GM12878 (cell line): ENCODE data around the gene ZNF22. TPM values are rescaled to one million over a fixed set of nuclear protein-coding genes. Genes with fewer than 3 reads are reported as not detected.

Experiments
- ATAC-seq: fragments of 200-7000 bp; cut with Tn5 transposase; 3 replicates; pipeline ENCODE4 v1.9.1; 2020; ENCODE audit warnings: mild to moderate bottlenecking, moderate library complexity
- BruUV-seq: library from RNA; stranded (reverse); fragments of 400-500 nt; replicated peaks from 2 replicates; lab custom pipeline; 2021; lab: Mats Ljungman, UMichigan
- CTCF ChIA-PET: fragments of 300-600 bp; sonication (Branson Sonifier 250); formaldehyde crosslinking; extraction: SDS; loops from one replicate; lab custom pipeline; 2021; ENCODE audit warnings: inconsistent platforms; lab: Yijun Ruan, JAX
- POLR2A ChIA-PET: fragments of 350-600 bp; formaldehyde crosslinking; extraction: SDS; loops from one replicate; lab custom pipeline; 2021; ENCODE audit warnings: inconsistent platforms; lab: Charles Lee
- RAD21 ChIA-PET: fragments of 300-600 bp; sonication (Branson Sonifier 250); formaldehyde crosslinking; loops from one replicate; lab custom pipeline; 2023; ENCODE audit warnings: antibody characterized with exemption; ENCODE audit not compliant: unreplicated experiment; lab: Charles Lee
- SMC1A ChIA-PET: fragments of 300-600 bp; sonication (Branson Sonifier 250); formaldehyde crosslinking; loops from one replicate; lab custom pipeline; 2023; ENCODE audit not compliant: unreplicated experiment, uncharacterized antibody; lab: Charles Lee
- DNase-seq: peaks from one replicate; pipeline ENCODE4 v3.0.0-alpha.2; 2011; ENCODE audit warnings: low read depth, low spot score
- FAIRE-seq: peaks from 3 replicates; lab custom pipeline; 2011; peaks lifted over from hg19 to GRCh38; lab: Jason Lieb, UNC
- H2AFZ ChIP-seq: 2 replicates; pipeline ENCODE4 v1.6.0; 2011; ENCODE audit warnings: low read depth, low read length, control low read depth; ENCODE audit not compliant: control insufficient read depth
- H3K27ac ChIP-seq: 2 replicates; pipeline ENCODE4 v1.5.1; 2011; ENCODE audit warnings: control low read depth; ENCODE audit not compliant: control insufficient read depth, insufficient read depth
- H3K27me3 ChIP-seq, 2 experiments: replicated peaks in 1 of 2; 2 replicates each; pipeline versions ENCODE4 v1.6.0 to v1.6.1; 2011; ENCODE audit warnings: low read length in 1 of 2; ENCODE audit not compliant: control insufficient read depth in 2 of 2, insufficient read depth in 2 of 2
- H3K36me3 ChIP-seq, 2 experiments: 2 replicates each; pipeline ENCODE4 v1.5.1; 2011; ENCODE audit warnings: low read length in 1 of 2; ENCODE audit not compliant: control insufficient read depth in 2 of 2, insufficient read depth in 2 of 2
- H3K4me1 ChIP-seq: 2 replicates; pipeline ENCODE4 v1.6.1; 2011; ENCODE audit warnings: mild to moderate bottlenecking, low read length, moderate library complexity, mixed read lengths; ENCODE audit not compliant: control insufficient read depth, insufficient read depth
- H3K4me2 ChIP-seq: 2 replicates; pipeline ENCODE4 v1.6.0; 2011; ENCODE audit warnings: control low read depth; ENCODE audit not compliant: control insufficient read depth, insufficient read depth
- H3K4me3 ChIP-seq: fragments of 200-600 bp; sonication (generic); 2 replicates; pipeline ENCODE4 v1.5.1; 2016
- H3K79me2 ChIP-seq: 2 replicates; pipeline ENCODE4 v1.6.0; 2011; ENCODE audit warnings: low read length; ENCODE audit not compliant: control insufficient read depth, insufficient read depth
- H3K9ac ChIP-seq: 2 replicates; pipeline ENCODE4 v1.8.0; 2011; ENCODE audit warnings: low read length, control low read depth, mixed read lengths; ENCODE audit not compliant: control insufficient read depth, insufficient read depth
- H3K9me3 ChIP-seq: replicated peaks from 3 replicates; pipeline ENCODE4 v1.5.1; 2011; ENCODE audit warnings: mild to moderate bottlenecking, low read length; ENCODE audit not compliant: control insufficient read depth, insufficient read depth
- H4K20me1 ChIP-seq: 2 replicates; pipeline ENCODE4 v1.6.0; 2011; ENCODE audit not compliant: control insufficient read depth, insufficient read depth
- E4F1 ChIP-seq: fragments of 450-650 bp; IDR thresholded peaks from 2 replicates; pipeline ENCODE4 v1.6.1; 2018; ENCODE audit warnings: borderline replicate concordance, mild to moderate bottlenecking; ENCODE audit not compliant: partially characterized antibody
- FOXK2 ChIP-seq: fragments of 450-650 bp; IDR thresholded peaks from 2 replicates; pipeline ENCODE4 v1.6.1; 2017; ENCODE audit warnings: mild to moderate bottlenecking, moderate library complexity
- HSF1 ChIP-seq: fragments of 150-350 bp; IDR thresholded peaks from 2 replicates; pipeline ENCODE4 v1.6.1; 2014; ENCODE audit warnings: mild to moderate bottlenecking, low read depth, low read length
- MAX ChIP-seq: IDR thresholded peaks from 2 replicates; pipeline ENCODE4 v1.6.1; 2012; ENCODE audit warnings: low read depth, low read length, improper control_type of control experiment
- MTA3 ChIP-seq: IDR thresholded peaks from 2 replicates; pipeline ENCODE4 v1.6.1; 2012; ENCODE audit warnings: low read length, inconsistent platforms, borderline replicate concordance
- NRF1 ChIP-seq: conservative IDR thresholded peaks from 2 replicates; pipeline ENCODE4 v1.6.1; 2011; ENCODE audit warnings: mild to moderate bottlenecking, low read depth, low read length, improper control_type of control experiment
- RELB ChIP-seq: fragments of 450-650 bp; IDR thresholded peaks from 2 replicates; pipeline ENCODE4 v1.6.1; 2017; ENCODE audit warnings: low read depth, mild to moderate bottlenecking, moderate library complexity
- SIN3A ChIP-seq: IDR thresholded peaks from 2 replicates; pipeline ENCODE4 v1.6.1; 2012; ENCODE audit warnings: low read depth, low read length, improper control_type of control experiment
- SIX5 ChIP-seq: IDR thresholded peaks from 2 replicates; pipeline ENCODE4 v1.6.1; 2011; ENCODE audit warnings: mild to moderate bottlenecking, low read depth, low read length, moderate library complexity; ENCODE audit not compliant: severe bottlenecking
- SMC3 ChIP-seq: IDR thresholded peaks from 2 replicates; pipeline ENCODE4 v1.6.1; 2011; ENCODE audit warnings: low read length, improper control_type of control experiment, borderline replicate concordance
- STAT3 ChIP-seq: IDR thresholded peaks from 2 replicates; pipeline ENCODE4 v1.6.1; 2011; ENCODE audit warnings: low read depth, low read length, improper control_type of control experiment
- TBL1XR1 ChIP-seq: IDR thresholded peaks from 2 replicates; pipeline ENCODE4 v1.6.1; 2012; ENCODE audit warnings: low read depth, low read length, improper control_type of control experiment
- WGBS: methylation state at CpG from one replicate; pipeline ENCODE4 v1.1.6; 2016; ENCODE audit warnings: low lambda C conversion rate; ENCODE audit not compliant: insufficient replicate concordance, insufficient coverage; ENCODE audit errors: missing lambda C conversion rate; 5-methylcytosine and 5-hydroxymethylcytosine counted together
- in situ Hi-C: fragments of 300-500 bp; cut with MboI; formaldehyde crosslinking; loops from 9 replicates; pipeline ENCODE4 v1.14.3; 2018; ENCODE audit warnings: mixed read lengths
- intact Hi-C: fragments of 100-400 bp; cut with micrococcal nuclease; formaldehyde crosslinking; loops from one replicate; pipeline ENCODE4 v1.14.2; 2022; ENCODE audit not compliant: unreplicated experiment
- polyA plus RNA-seq, 11 experiments: library from polyadenylated mRNA; depleted of rRNA in 4 of 11; unstranded in 6 of 11; stranded (reverse) in 5 of 11; fragments of >200 nt; fragmentation: Nextera tagmentation in 4 of 11; fragmentation: Illumina TruSeq in 1 of 11; extraction: Ambion mirVana in 4 of 11; extraction: Trizol in 1 of 11; gene quantifications; 1 replicate in 1 of 11; 2 replicates in 10 of 11; pipeline versions ENCODE4 v1.2.1 to v1.2.3, GENCODE V29; 2011 to 2016; ENCODE audit warnings: inconsistent platforms in 2 of 11, missing spikeins in 2 of 11, low read depth in 1 of 11
- total RNA-seq, 4 experiments: library from RNA; depleted of rRNA in 3 of 4; stranded (reverse); fragments of >200 nt in 3 of 4; fragmentation: Illumina TruSeq in 1 of 4; extraction: Trizol in 1 of 4; gene quantifications; 2 replicates each; pipeline versions ENCODE4 v1.2.1 to v1.2.3, GENCODE V29; 2013 to 2021

ZNF22 gene
- total and polyA plus RNA-seq, 10 of the 15 experiments (the other 5 are each of a cell fraction or from before 2014, with no cell fraction given) = 31.1 to 74.4 (median 43.8) TPM

GRCh38 chr10:44971935-44972757 is 28.6 kb upstream of the ZNF22 start:
- H3K4me3 ChIP-seq = no peak overlapping the region
- H3K79me2 ChIP-seq = peaks cover 9% of the 10 kb centered on the region
- SMC1A ChIA-PET = interaction anchor here (1.8 to 2.5 kb wide), 4 partner anchors 8 to 40 kb away, joined by 6 to 36 read pairs (median 24); no protein-coding TSS in a partner anchor
- peaks cover 56% of the 10 kb centered on the region for H3K4me1 ChIP-seq
- no peaks in the 10 kb centered on the region for H3K9me3 ChIP-seq
- H3K4me2 ChIP-seq = no peak overlapping the region
- DNase-seq (no peak), ATAC-seq (no peak), FAIRE-seq (no peak)
- WGBS = 92% methylated on average over 12 of the region's 12 CpGs
- RAD21 ChIA-PET = interaction anchor here (1.1 to 2.7 kb wide), 4 partner anchors 9 to 43 kb away, joined by 4 to 54 read pairs (median 35); no protein-coding TSS in a partner anchor
- intact Hi-C loops = no loop called here
- CTCF ChIA-PET = interaction anchor here (1.2 to 10.1 kb wide), 5 partner anchors 8 to 40 kb away, joined by 4 to 181 read pairs (median 14); partner anchors contain the start of gene RASSF4
- no peak overlapping the region for H2AFZ ChIP-seq
- POLR2A ChIA-PET = interaction anchor here (1.2 to 2.1 kb wide), 5 partner anchors 8 to 43 kb away, joined by 3 to 17 read pairs (median 6); no protein-coding TSS in a partner anchor
- BruUV-seq = no TSS peak
- H4K20me1 ChIP-seq = no peaks in the 10 kb centered on the region
- in situ Hi-C loops = loop anchor here (25.0 kb wide), 1 partner anchor 1810 kb away; no protein-coding TSS in a partner anchor
- H3K27me3 ChIP-seq = no peaks in the 10 kb centered on the region
- H3K9ac ChIP-seq = no peak overlapping the region
- H3K36me3 ChIP-seq = peaks cover 0 to 8% of the 10 kb centered on the region in 2 experiments; a peak in 2 of 4 replicates
- peak overlapping the region; percentile 80 for H3K27ac ChIP-seq
- no peak for TF ChIP-seq NRF1
- no peak for TF ChIP-seq SIN3A
- no peak for TF ChIP-seq MAX
- no peak for TF ChIP-seq RELB
- no peak for TF ChIP-seq STAT3
- no peak for TF ChIP-seq MTA3
- no peak for TF ChIP-seq SIX5
- no peak for TF ChIP-seq SMC3
- TF ChIP-seq E4F1 = no peak
- no peak for TF ChIP-seq TBL1XR1
- no peak for TF ChIP-seq FOXK2
- TF ChIP-seq HSF1 = no peak
